ENCODE data around the gene CLCN6. TPM values are rescaled to one million over a fixed set of nuclear protein-coding genes. Genes with fewer than 3 reads are reported as not detected.
A peak's percentile ranks its signal among the peaks of the same experiment; 100 is the strongest.

The CLCN6 gene
- total RNA-seq, 1 experiment from 2014 or later: 6.1 TPM

DNA sequence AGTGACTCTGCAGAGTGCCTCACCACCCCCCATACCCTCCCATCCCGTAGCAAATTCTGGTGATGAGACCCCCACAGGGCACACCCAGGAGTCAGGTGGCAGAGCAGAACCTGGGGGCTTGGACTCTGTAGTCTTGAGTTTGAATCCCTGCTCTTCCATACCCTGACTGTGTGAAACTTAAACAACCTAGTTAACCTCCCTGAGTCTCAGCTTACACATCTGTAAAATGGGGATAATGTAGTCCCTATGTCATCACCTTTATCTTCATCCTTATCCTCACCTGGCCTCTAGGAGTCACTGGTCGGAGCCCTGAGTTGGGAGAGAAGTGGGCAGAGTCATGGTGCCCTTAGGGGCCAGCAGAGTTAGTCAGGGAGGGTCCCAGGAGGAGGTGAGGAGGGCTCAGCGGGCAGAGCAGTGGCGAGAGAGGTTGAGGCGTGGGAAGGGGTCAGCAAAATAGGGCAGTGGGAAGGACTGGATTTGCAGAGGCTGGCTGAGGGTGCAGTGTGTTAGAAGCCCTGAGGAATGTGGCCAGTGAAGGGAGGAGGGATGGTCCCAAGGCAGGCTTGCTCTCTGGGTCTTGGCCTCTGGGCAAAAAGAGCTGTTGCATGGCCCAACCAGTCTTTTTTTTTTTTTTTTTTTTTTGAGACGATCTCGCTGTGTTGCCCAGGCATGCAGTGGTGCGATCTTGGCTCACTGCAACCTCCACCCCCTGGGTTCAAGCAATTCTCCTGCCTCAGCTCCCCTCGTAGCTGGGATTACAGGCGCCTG is 25.4 kb upstream of the CLCN6 start:
- no peak overlapping the region for H3K4me3 ChIP-seq (ENCODE audit: low read length)
- H3K4me2 ChIP-seq (ENCODE audit: low read length): no peak overlapping the region
- ChIA-PET CTCF (no interaction called here), POLR2A (ENCODE audit: unreplicated experiment) (no interaction called here)
- no peaks in the 10 kb centered on the region for H3K4me1 ChIP-seq (ENCODE audit: insufficient read depth, low read length)
- H3K9me2 ChIP-seq (replicated peaks; ENCODE audit: low read length): no peaks in the 10 kb centered on the region
- no peaks in the 10 kb centered on the region for H4K20me1 ChIP-seq (ENCODE audit: low read length)
- no peaks in the 10 kb centered on the region for H3F3A ChIP-seq (ENCODE audit: low read length, unreplicated experiment)
- H3K79me2 ChIP-seq (ENCODE audit: low read length): no peaks in the 10 kb centered on the region
- no peak for DNase-seq
- no TSS peak for BruUV-seq (replicated peaks)
- no peaks in the 10 kb centered on the region for H3K36me3 ChIP-seq (ENCODE audit: low read depth, low read length)
- H3K9me3 ChIP-seq (ENCODE audit: low read length): no peaks in the 10 kb centered on the region
- H2AFZ ChIP-seq (ENCODE audit: low read length): no peak overlapping the region
- H3K27ac ChIP-seq (ENCODE audit: low read length): no peak overlapping the region
- TF ChIP-seq EZH2 (IDR thresholded peaks at IDR 0.05; ENCODE audit: low read length, unreplicated experiment): no peak
- no peak for TF ChIP-seq CTCF (conservative IDR thresholded peaks at IDR 0.05; ENCODE audit: low read depth, low read length)
- TF ChIP-seq EZH2phosphoT487 (IDR thresholded peaks at IDR 0.05; ENCODE audit: borderline replicate concordance, low read length): no peak
- ATAC-seq: no peak
- no peak overlapping the region for H3K9ac ChIP-seq (ENCODE audit: low read length)
- intact Hi-C loops (cut with micrococcal nuclease): no loop called here
- H3K27me3 ChIP-seq (ENCODE audit: low read length): no peaks in the 10 kb centered on the region

- ATAC-seq: peak; percentile 53; the same call in 1 of the 2 replicates
- no TSS peak for BruUV-seq (replicated peaks)
- no peak overlapping the region for H3K9ac ChIP-seq (ENCODE audit: low read length)
- H3K9me2 ChIP-seq (replicated peaks; ENCODE audit: low read length): no peaks in the 10 kb centered on the region
- no peaks in the 10 kb centered on the region for H3F3A ChIP-seq (ENCODE audit: low read length, unreplicated experiment)
- DNase-seq: no peak
- no peak overlapping the region for H3K4me2 ChIP-seq (ENCODE audit: low read length)
- TF ChIP-seq EZH2 (IDR thresholded peaks at IDR 0.05; ENCODE audit: low read length, unreplicated experiment): no peak
- TF ChIP-seq EZH2phosphoT487 (IDR thresholded peaks at IDR 0.05; ENCODE audit: borderline replicate concordance, low read length): no peak
- TF ChIP-seq CTCF (conservative IDR thresholded peaks at IDR 0.05; ENCODE audit: low read depth, low read length): no peak
- H3K4me1 ChIP-seq (ENCODE audit: insufficient read depth, low read length): no peaks in the 10 kb centered on the region
- no peaks in the 10 kb centered on the region for H3K36me3 ChIP-seq (ENCODE audit: low read depth, low read length)
- no peaks in the 10 kb centered on the region for H3K9me3 ChIP-seq (ENCODE audit: low read length)
- no peaks in the 10 kb centered on the region for H3K27me3 ChIP-seq (ENCODE audit: low read length)
- intact Hi-C loops (cut with micrococcal nuclease): no loop called here
- no peak overlapping the region for H3K27ac ChIP-seq (ENCODE audit: low read length)
- no peak overlapping the region for H2AFZ ChIP-seq (ENCODE audit: low read length)
- ChIA-PET POLR2A (ENCODE audit: unreplicated experiment) (interaction anchor here (0.5 kb wide), 1 partner anchor 128 kb away, joined by 4 read pairs; no protein-coding TSS in a partner anchor), CTCF (no interaction called here)
- H3K4me3 ChIP-seq (ENCODE audit: low read length): no peak overlapping the region
- no peaks in the 10 kb centered on the region for H4K20me1 ChIP-seq (ENCODE audit: low read length)
- H3K79me2 ChIP-seq (ENCODE audit: low read length): no peaks in the 10 kb centered on the region
Observed at GRCh38 chr1:11781297-11781696, 24.7 kb upstream of the CLCN6 start.

DNA sequence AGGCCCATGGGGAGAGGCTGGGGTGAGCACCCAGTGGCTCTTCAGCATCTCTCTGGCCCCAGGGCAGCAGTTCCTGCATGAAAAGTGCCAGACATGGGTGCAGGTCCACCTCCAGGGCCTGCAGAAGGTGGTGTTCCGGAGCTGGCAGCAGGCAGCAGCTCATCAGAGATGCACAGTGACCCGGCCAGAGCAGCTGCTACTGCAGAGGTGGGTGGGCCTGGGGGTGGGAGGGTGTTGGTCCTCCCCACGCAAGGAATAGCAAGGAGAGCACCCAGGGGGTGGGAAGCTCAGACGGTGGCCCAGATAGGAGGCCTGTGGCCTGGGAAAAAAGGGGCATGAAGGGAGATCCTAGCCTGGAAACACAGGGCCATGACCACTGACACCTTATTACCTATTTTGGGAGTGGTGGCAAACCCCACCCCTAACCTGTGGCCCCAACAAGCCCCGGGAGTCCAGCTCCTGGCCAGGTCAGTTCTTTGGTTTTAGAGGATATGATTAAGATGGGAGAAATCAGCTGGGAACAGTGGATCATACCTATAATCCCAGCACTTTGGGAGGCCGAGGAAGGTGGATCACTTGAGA is 23.8 kb upstream of the CLCN6 start:
- no peak for DNase-seq
- Histone ChIP-seq H3K79me2 (ENCODE audit: low read length) (no peaks in the 10 kb centered on the region), H3K4me3 (ENCODE audit: low read length) (no peak overlapping the region), H3K9me3 (ENCODE audit: low read length) (no peaks in the 10 kb centered on the region), H3K9me2 (replicated peaks; ENCODE audit: low read length) (no peaks in the 10 kb centered on the region), H3K9ac (ENCODE audit: low read length) (no peak overlapping the region), H3K27ac (ENCODE audit: low read length) (no peak overlapping the region), H3F3A (ENCODE audit: low read length, unreplicated experiment) (no peaks in the 10 kb centered on the region), H3K27me3 (ENCODE audit: low read length) (no peaks in the 10 kb centered on the region), H2AFZ (ENCODE audit: low read length) (no peak overlapping the region), H4K20me1 (ENCODE audit: low read length) (no peaks in the 10 kb centered on the region), H3K36me3 (ENCODE audit: low read depth, low read length) (no peaks in the 10 kb centered on the region), H3K4me1 (ENCODE audit: insufficient read depth, low read length) (peaks cover 2% of the 10 kb centered on the region; the same call in 1 of the 2 replicates), H3K4me2 (ENCODE audit: low read length) (no peak overlapping the region)
- no TSS peak for BruUV-seq (replicated peaks)
- CTCF ChIA-PET: interaction anchor here (0.6 kb wide), 1 partner anchor 16 kb away, joined by 4 read pairs; no protein-coding TSS in a partner anchor
- no peak for ATAC-seq
- intact Hi-C loops (cut with micrococcal nuclease): no loop called here
- no peak for TF ChIP-seq CTCF (conservative IDR thresholded peaks at IDR 0.05; ENCODE audit: low read depth, low read length)
- TF ChIP-seq EZH2 (IDR thresholded peaks at IDR 0.05; ENCODE audit: low read length, unreplicated experiment): no peak
- TF ChIP-seq EZH2phosphoT487 (IDR thresholded peaks at IDR 0.05; ENCODE audit: borderline replicate concordance, low read length): no peak
- POLR2A ChIA-PET (ENCODE audit: unreplicated experiment): no interaction called here

All from PC-3 (cell line).